Effector CD8-positive, alpha-beta T cell (primary cell): Measurements from ENCODE around the gene CNKSR3.
"Not testable (repeated sequence)": the region's sequence is repeated elsewhere in the genome, so short reads cannot be mapped to it uniquely, and the experiment has no call there.

Experiments used
- DNase-seq: peaks from one replicate; lab custom pipeline; 2025; lab: John Stamatoyannopoulos, UW

CNKSR3 gene

GRCh38 chr6:154528310-154528915 is 17.9 kb upstream of the CNKSR3 start:
- DNase-seq: no peak

- DNase-seq: no peak
These were observed 16.5 kb upstream of the CNKSR3 start for GRCh38 chr6:154526996-154527395.

- DNase-seq: no peak
These were observed 12.1 kb upstream of the CNKSR3 start for GRCh38 chr6:154522576-154522975.

GRCh38 chr6:154521412-154521811 is 10.9 kb upstream of the CNKSR3 start:
- no peak for DNase-seq

- DNase-seq: no peak
These were observed 9.8 kb upstream of the CNKSR3 start for GRCh38 chr6:154520280-154520679.

- DNase-seq: no peak
These were observed 7.9 kb upstream of the CNKSR3 start for GRCh38 chr6:154518396-154518795.

GRCh38 chr6:154516276-154516675 is 5.8 kb upstream of the CNKSR3 start:
- DNase-seq: no peak

GRCh38 chr6:154515826-154516225 is 5.3 kb upstream of the CNKSR3 start:
- no peak for DNase-seq

GRCh38 chr6:154515076-154515475 is 4.6 kb upstream of the CNKSR3 start:
- not testable (repeated sequence) for DNase-seq

GRCh38 chr6:154514481-154514880 is 4.0 kb upstream of the CNKSR3 start:
- DNase-seq: no peak

GRCh38 chr6:154513601-154514320 is 3.3 kb upstream of the CNKSR3 start:
- DNase-seq: no peak

- no peak for DNase-seq
These were observed 1.7 kb upstream of the CNKSR3 start for GRCh38 chr6:154512201-154512600.

GRCh38 chr6:154511791-154512190 is 1.3 kb upstream of the CNKSR3 start:
- DNase-seq: no peak

- no peak for DNase-seq
These were observed 903 bp downstream of the CNKSR3 start for GRCh38 chr6:154509421-154510143.

GRCh38 chr6:154508573-154509375 is 1.7 kb downstream of the CNKSR3 start:
- no peak for DNase-seq

GRCh38 chr6:154506991-154507898 is 3.2 kb downstream of the CNKSR3 start:
- DNase-seq: no peak

GRCh38 chr6:154506582-154506981 is 3.9 kb downstream of the CNKSR3 start:
- no peak for DNase-seq

- no peak for DNase-seq
These were observed 4.4 kb downstream of the CNKSR3 start for GRCh38 chr6:154506108-154506507.

- DNase-seq: no peak
These were observed 5.5 kb downstream of the CNKSR3 start for GRCh38 chr6:154504865-154505449.

- DNase-seq: no peak
These were observed 6.4 kb downstream of the CNKSR3 start for GRCh38 chr6:154504102-154504501.

GRCh38 chr6:154503658-154504057 is 6.8 kb downstream of the CNKSR3 start:
- no peak for DNase-seq
